ENCODE measurements around the gene GALNT12.

- TF ChIP-seq EZH2 (IDR thresholded peaks at IDR 0.05) (no peak), POLR2AphosphoS5 (IDR thresholded peaks at IDR 0.05; ENCODE audit: borderline replicate concordance, low read depth, low read length) (no peak)
Measured at GRCh38 chr9:98839724-98840123, 32.3 kb downstream of the GALNT12 start.

All from SK-N-MC (cell line).